DLD1 (cell line): ENCODE data around the gene EIF2S1.
"Not testable (repeated sequence)": the region's sequence is repeated elsewhere in the genome, so short reads cannot be mapped to it uniquely, and the experiment has no call there.

ENCODE experiments used
- in situ Hi-C: cut with HindIII; loops from 2 replicates; pipeline ENCODE4 v1.10.0; 2017; ENCODE audit warnings: low sequenced_read_pairs

Gene EIF2S1

DNA sequence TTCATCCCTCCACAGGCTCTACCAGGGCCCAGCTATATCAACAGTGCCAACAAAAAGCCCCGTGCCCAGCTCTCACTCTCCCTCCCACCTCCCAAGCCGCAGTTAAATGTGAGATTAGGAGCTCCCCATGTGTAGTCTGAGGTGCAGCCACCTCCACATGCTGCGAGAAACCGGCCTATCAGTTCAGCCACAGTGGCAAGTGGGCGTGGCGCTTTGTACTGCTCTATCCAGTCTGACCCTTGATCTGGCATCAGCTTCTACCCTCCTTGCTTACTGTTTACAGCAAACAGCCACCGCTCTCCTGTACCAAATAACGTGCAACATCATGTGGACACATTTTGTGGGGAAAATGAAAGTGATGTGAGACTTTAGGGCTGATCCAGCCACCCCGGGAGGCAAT lies 50.2 kb downstream of the EIF2S1 start:
- in situ Hi-C loops = no loop called here

- in situ Hi-C loops = no loop called here
Observed at GRCh38 chr14:67411370-67411769, 51.2 kb downstream of the EIF2S1 start.

- in situ Hi-C loops = no loop called here
Observed at GRCh38 chr14:67411820-67412421, 51.8 kb downstream of the EIF2S1 start, which contains the start of gene PLEK2. TSS of gene PLEK2 (minus strand) at chr14:67412165. CDS start at chr14:67412059, 106 bp downstream.

DNA sequence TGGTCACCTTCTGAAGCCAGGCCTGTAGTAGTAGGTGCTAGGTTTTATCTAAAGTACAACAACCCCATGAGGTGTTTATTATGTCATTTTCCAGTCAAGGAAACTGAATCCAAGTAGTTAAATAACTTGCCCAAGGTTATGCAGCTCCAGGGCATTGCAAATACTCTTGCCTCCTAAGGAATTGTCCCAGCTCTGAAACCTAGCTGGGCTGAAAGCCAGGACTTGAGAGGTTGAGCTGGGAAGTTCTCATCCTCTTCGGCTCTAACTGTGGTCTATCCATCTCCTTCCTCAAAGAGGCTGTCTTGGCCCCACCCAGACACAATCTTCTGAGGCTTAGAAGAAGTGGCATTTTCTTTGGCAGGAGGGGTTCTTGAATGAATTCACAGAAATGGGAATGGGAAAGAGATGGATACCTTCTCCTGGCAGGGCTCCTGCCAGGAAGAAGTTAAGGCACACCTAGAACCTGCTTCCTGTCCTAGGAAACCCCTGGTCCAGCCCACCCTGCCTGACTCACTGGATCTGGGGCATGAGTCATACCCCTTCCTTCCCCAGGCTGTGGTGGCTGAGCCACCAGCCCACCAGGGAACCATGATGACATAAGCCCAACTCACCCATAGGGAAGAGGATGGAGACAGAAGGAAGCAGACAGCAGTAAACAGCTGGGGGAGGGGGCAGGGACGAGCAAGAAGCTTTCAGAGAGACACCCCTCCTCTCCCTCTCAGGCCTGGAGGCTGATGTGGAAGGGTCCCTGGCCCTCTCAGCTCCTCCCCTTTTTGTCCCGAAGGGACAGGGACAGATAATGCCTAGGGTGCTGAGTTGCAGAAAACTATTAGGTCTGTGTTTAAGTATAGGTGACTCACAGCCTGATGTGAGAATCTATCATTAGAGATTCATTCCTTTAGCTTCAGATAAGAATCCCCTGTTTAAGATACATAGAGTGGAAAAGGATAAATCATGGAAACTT lies 54.0 kb downstream of the EIF2S1 start:
- in situ Hi-C loops = no loop called here

DNA sequence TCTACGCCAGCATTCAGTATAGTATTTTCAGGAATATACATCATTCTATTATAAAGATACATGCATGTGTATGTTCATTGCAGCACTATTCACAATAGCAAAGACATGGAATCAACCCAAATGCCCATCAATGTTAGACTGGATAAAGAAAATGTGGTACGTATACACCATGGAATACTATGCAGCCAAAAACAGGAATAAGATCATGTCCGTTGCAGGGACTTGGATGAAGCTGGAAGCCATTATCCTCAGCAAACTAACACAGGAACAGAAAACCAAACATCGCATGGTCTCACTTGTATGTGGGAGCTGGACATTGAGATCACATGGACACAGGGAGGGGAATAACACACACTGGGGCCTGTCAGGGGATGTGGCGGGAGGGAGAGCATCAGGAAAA lies 55.5 kb downstream of the EIF2S1 start:
- in situ Hi-C loops = not testable (repeated sequence)

DNA sequence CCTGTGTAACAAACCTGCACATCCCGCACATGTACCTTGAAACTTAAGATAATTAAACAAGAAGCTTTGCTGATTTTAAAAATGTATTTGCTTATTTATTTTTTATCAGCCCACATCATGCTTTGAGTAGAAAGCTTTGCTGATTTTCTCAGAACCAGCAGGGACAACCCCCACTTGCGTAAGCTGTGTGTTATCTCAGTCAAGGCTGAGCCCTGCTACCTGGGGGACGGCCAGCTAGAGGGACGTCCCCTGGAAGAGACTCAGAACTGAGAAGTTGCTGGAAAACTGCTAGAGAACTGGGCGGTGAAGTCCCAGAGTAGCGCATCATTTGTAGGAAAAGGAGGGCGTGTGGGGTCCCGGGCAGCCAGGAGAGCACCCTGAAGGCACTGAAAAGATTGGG lies 56.0 kb downstream of the EIF2S1 start:
- in situ Hi-C loops = no loop called here

DNA sequence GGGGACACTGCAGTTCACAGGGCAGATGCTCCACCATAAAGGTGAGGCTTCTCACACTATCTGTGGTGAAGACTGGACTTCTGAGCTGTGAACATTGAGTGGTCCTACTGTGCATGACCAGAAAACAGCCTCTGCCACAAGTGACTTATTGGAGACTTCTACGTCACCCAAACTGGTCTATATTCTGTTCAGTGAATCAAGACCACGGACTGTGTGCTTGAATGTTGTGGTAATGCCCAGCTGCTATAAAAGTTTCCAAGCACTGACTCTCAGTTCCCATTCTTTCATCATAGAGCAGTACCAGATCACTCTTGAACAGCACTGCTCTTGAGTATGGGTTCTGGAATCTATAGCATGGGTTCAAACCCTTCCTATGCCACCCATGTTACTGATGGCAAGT lies 56.7 kb downstream of the EIF2S1 start:
- in situ Hi-C loops = no loop called here

DNA sequence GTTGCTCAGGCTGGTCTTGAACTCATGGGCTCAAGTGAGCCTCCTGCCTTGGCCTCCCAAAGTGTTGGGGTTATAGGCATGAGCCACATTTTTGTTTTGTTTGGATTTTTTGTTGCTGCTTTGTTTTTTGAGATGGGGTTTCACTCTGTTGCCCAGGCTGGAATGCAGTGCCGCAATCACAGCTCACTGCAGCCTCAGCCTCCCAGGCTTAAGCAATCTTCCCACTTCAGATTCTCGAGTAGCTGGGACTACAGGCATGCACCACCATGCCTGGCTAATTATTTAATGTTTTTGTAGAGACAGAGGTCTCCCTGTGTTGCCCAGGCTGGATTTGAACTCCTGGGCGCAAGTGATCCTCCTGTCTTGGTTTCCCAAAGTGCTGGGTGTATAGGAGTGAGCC lies 57.5 kb downstream of the EIF2S1 start:
- in situ Hi-C loops = no loop called here

DNA sequence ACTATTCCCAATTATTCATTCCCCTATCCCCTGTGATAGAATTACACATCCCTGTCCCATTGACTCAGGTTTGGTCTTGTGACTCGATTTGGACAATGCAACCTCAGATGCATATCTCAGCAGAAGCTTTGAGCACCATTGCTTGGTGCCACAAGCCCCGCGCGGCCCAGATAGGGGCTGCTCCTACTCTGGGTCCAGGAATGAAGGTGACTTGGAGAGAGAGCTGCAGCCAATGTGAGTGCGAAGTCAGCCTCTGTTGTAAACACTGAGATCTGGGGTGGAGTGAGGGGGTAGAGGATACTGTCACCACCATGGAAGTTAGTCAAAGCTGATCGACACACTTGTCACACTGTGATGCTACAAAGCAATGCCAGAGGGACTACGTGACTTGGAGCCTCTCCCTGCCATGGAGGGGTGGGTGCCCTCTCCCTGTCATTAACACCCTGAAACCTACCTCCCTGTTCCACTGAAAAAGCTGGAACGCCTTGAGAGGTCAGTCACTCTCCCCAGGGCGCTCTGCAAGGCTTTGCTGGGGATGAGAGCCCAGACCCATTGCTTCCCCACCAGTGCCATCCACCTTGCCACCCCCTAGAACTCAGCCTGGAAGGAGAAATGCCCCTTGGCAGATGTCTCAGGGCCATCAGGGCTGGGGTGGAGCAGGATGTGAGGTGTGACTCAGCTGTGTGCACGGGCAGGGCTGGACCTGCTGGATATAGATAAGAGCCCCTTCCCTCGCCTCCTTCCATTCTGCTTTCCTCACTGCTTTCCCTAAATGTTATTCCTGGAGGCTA lies 58.5 kb downstream of the EIF2S1 start:
- in situ Hi-C loops = no loop called here

DNA sequence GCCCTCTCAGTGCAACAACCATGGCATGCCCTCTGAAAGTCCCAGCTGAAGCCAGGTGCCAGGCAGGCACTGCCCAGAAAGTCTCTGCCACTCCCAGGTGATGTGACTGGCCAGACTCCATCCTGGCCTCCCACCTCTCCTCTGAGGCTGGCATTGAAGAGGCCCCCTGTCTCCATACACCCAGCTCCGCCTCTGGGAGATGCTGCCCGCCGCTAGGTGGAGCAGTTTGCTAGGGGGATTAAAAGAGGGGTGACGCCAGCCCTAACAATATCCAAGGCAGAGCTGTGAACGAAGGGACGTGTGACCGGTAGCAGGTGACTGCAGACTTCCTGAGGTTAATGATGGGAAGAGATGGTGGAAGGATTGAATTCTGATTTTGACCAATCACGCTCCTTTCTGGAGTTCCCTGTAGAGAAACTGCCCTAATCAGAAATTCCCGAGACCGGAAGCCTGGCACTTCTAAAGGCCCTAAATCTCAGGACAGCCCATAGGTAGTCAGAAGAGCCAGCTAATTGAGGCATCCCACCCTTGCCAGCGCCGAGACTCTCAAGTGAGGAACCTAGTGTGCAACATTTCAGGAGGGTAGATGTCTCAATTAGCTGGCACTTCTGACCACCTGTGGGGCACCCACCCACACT lies 60.1 kb downstream of the EIF2S1 start:
- in situ Hi-C loops = no loop called here

DNA sequence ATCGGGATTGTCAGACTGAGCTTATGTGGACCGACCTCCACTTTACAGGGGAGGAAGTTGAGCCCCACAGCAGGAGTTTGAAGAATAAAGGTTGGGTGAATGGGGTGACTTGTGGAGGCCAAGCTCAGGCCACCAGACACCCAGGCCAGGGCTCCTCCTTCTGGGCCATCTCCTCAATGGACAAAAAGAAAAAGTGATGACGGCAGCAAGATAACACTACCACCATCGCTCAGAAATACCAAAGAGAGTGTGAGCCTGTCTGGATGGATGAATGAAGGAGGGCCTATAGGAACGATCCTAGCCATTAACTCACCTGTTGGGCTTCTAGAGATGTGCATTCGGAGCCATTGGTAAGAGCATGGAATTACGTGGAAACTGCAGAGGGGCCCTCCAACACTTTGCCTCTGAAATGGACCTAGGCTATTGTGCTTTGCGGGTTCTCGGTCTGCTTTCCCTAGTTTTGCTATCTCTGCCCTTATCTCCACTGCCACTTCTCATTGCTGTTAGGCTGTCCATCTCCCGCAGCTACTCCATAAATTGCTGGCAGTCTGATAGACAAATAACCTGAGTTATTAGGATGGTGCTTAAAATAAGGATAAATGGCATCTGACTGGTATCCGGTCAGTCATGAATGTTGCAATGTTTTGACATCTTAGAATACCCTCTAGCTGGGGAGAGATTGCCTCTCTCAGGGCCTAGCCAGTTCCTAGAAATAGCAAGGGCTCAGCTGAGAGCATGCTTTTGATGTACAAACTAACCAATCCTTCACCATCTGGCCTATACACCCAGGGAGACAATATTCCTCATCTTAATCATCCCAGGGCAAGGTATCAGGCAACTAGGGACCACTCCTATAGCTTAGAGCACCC lies 61.5 kb downstream of the EIF2S1 start:
- in situ Hi-C loops = no loop called here

DNA sequence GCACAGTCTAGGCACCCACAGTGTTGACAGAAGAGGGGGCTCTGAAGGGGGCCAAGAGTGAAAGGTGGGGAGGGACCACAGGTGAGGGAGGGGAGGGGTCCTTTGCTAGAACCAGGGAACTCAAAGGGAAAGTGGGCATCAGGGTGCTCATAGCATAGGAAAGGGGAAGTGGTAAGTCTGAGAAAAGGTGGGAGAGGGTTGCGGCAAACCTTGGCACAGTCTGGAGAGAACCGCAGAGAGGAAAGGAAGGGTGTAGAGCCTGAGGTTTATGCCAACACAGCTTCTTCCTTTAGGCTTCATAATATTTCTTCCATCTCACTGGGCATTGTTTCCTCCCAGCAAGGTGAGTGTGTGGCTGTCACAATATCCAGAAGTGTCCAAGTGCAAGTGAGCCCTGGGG lies 63.3 kb downstream of the EIF2S1 start:
- in situ Hi-C loops = no loop called here

- in situ Hi-C loops = no loop called here
Observed at GRCh38 chr14:67424539-67424938, 64.4 kb downstream of the EIF2S1 start.

- in situ Hi-C loops = loop anchor here (25.0 kb wide), 1 partner anchor 187 kb away; the partner anchor contains the start of genes ARG2 and PIGH
Observed at GRCh38 chr14:67425608-67426007, 65.5 kb downstream of the EIF2S1 start.

GRCh38 chr14:67426161-67426560 lies 66.0 kb downstream of the EIF2S1 start:
- in situ Hi-C loops = loop anchor here (25.0 kb wide), 1 partner anchor 186 kb away; the partner anchor contains the start of genes ARG2 and PIGH

- in situ Hi-C loops = loop anchor here (25.0 kb wide), 1 partner anchor 185 kb away; the partner anchor contains the start of genes ARG2 and PIGH
Observed at GRCh38 chr14:67426983-67427606, 67.0 kb downstream of the EIF2S1 start.

- in situ Hi-C loops = loop anchor here (25.0 kb wide), 1 partner anchor 184 kb away; the partner anchor contains the start of genes ARG2 and PIGH
Observed at GRCh38 chr14:67428501-67429031, 68.4 kb downstream of the EIF2S1 start.

GRCh38 chr14:67429510-67430205 lies 69.5 kb downstream of the EIF2S1 start:
- in situ Hi-C loops = loop anchor here (25.0 kb wide), 1 partner anchor 183 kb away; the partner anchor contains the start of genes ARG2 and PIGH
